GM19025 (cell line): ENCODE results near the gene TRIM71.
"Not testable (repeated sequence)": the region's sequence is repeated elsewhere in the genome, so short reads cannot be mapped to it uniquely, and the experiment has no call there.

Experiments used
- ATAC-seq: cut with Tn5 transposase; IDR thresholded peaks from one replicate; pipeline ENCODE4 v1.9.1; 2021; ENCODE audit warnings: mild to moderate bottlenecking, low read depth, moderate library complexity; ENCODE audit not compliant: unreplicated experiment

The TRIM71 gene

DNA sequence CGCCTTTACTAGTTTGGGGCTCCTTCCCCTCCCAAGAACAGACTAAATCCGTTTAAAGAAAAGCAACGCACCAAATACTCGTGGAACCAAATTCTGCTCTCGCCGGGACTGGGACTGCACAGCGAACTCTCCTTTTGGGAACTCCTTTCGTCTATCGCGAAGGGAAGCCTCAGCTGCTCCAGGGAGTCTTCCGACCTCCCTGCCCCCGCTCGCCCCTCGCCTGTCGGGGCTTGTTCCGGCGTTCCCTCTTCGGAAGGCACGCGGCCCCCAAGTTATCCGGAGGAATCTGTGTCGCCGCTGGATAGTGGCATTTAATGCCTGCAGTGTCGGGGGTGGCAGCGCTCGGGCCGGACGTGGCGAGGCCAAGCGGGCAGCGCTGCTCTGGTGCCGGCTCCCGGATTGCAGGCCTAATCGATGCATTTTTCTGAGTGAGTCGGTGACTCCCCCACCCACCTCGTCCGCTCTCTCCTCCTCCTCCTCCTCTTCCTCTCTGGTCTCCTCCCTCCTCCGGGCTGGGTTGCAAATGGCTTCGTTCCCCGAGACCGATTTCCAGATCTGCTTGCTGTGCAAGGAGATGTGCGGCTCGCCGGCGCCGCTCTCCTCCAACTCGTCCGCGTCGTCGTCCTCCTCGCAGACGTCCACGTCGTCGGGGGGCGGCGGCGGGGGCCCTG lies at the start of gene TRIM71:
TRIM71 (plus strand) TSS at position 440 of the 671 bp plus-strand sequence; CDS start at position 524, 84 bp downstream.
- ATAC-seq, result no peak

DNA sequence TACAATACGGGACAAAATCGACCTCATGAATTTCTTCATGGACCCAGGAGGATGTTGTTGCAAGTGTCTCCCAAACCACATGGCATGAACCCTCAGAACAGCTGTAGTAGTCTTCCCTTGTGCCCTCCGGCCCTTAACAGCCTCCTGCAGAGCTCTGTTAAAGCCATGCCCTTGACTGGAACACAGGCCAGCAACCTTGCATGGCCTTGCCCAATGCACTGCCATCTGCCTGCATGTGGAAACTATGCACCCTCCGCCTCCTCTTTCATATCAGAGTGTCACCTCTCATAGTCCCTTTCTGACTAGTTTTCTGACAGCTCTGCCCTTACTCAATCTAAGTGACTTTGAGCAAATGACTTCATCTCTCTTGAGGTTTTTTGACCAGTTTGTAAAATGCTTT lies 39.4 kb upstream of the TRIM71 start:
- no peak for ATAC-seq

DNA sequence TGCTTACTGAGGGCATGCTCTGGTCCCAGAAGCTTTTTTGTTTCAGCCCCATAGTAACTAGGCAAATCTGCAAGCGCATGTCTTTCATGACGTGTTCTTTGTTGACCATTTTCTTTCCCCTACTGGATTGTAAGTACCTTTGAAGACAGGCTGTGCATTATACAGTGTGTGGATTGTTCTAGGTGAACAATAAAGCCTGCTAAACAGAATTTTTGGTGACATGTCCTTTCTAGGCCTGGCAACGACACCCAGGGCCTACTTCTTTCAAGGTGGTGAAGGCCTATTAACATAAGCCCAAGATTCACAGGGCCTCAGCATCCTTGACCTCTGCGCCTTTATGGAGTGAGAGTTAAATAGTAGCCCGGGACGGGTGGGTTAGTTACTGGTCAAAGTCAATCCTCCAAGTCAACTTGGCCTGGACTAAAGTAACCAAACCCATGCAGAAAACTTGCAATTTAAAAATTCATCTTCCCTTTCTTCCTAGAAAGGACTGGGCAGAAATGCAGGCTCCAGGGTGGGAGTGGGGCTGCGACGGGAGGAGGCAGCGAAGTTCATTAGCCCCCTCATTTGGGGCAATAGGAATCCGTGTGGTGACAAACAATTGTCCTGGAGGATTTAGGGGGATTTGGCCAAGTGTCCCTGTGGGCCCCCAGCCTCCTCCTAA lies 37.6 kb upstream of the TRIM71 start:
- ATAC-seq, result no peak

DNA sequence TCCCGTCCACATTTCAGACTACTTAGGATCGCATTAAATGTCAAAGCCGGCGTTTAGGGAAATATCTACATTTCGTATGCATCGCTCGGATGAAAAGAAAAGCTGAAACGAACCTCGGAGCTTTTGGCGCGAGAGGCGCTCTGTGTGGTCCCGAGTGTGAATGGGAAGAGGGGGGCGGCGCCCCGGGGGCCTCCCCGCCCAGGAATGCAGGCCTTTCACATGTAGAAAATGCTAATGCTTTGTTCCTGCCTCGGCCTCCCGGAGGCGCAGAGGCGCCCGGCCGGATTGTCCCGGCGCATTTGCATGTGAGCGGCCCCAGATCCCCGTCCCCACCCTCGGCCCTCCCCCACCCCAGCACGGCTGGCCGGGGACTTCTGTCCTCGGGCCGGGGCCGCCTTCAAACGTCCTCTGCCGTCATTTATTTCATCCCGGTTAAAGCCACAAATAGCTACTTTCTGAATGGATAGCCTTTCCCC lies 37.0 kb upstream of the TRIM71 start:
- peak; percentile 22 for ATAC-seq

DNA sequence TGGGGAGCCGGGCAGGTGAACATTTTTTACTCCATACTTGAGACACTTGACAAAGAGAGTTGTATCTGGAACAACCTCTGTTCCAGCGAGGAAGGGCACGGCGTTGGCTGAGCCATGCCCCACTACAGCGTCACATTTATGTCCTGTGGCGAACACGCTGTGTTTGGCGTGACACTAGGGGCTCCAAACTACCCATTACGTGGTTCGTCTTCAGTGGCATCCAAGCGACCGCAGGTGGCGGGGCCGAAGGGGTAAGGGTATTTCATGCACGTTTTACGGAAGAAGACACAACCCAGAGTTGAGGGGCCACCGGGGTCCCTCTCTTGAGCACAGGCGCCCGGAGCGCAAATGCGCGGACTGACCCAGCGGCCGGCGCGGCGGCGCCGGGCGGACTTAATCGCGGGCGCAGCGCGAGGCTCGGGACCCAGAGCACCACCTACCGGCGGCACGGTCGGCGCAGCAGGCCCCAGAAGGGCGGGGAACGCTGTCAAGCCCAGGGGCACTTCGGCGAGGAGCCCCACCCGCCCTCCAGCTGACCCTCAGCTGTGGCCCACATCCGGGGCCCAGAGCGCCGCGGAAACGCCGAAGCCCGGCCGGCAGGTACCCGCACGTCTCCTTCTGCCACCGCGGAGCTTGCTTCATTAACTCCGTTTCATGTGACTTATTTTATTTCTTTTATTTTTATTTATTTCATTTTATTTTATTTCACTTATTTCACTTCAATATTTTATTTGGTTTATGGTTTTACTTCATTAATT lies 36.4 kb upstream of the TRIM71 start:
- ATAC-seq, result peak; percentile 93

DNA sequence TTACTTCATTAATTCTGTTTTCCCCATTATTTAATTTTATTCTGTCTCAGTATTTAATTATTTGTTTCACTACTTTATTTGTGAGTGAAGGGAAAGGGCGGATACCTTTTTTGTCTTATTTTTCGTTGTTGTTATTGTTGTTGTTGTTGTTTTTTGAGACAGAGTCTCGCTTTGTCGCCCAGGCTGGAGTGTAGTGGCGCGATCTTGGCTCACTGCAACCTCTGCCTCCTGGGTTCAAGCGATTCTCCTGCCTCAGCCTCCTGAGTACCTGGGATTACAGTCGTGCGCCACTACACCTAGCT lies 35.9 kb upstream of the TRIM71 start:
- ATAC-seq, result not testable (repeated sequence)

DNA sequence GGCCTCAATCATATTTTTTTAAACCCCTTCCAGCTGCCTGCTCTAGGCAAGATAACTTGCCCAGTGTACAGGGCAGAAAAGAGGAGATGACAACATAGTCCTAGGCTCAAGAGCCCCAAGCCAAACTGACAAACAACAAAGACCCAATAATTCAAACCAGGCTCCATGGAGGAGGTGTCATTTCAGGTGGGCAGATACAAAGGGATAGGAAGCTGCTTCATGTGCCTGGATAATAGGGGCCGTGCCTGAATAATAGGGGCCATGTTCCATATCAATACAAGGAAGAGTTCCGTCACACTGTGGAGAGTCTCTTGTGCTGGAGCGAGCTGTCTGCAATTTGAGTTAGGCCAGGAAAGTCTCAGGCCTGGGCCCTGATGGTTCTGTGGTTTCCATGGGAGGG lies 35.4 kb upstream of the TRIM71 start:
- no peak for ATAC-seq

DNA sequence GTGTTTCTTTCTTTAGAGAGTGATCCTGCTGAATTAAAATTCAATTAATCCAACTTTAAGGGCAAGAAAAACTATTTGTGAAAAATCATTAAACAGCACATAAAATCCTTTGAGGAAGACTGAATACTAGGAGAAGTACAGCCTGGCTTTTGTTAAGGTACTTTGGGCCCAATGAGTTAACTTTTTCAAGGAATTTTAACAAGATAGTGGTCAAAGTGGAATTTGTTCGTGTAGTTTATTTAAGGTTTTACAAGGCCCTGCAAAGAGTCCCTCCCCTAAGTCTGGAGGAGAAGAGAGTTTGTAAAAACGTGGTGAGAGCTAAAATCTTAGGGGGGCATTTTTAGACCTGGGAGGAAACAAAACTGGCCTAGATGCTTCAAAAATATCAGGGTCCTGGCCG lies 26.0 kb upstream of the TRIM71 start:
- ATAC-seq, result no peak

DNA sequence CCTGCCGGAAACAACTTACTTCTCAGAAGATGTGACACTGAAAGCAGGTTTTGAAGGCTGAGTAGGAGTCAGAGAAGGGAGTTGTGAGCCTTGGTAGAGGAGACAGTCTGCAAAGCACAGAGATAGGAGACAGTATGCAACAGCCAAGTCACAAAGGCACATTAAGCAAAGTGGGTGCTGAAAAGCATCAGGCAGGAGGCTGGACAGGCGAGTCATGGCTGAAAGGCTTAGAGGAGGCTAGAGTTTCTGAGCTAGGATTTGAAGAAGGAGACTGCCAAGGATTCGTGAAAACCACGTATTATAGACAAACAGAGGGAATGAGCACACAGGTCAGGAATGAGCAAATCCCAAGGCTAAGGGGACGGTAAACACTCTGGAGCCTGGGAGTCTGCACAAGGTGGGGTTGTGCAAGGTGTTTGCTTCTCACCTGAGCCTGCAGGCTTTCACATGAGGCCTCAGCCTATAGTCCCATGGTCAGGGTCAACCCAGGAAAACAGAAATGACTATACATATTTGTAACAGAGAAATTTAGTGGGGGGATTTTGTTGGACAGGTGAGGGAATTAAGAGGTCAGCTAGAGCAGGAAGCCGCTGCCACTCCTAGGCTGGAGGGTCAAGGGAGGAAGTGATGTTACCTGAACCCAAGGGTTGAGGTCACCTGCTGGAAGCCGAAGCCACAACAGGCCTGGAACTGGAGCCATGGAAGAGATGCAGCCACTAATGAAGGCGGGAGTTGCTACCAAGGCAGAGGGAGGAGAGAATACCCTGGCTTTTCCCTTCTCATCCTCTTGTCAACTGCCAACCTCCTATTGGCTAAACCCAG lies 23.1 kb upstream of the TRIM71 start:
- ATAC-seq, result no peak

DNA sequence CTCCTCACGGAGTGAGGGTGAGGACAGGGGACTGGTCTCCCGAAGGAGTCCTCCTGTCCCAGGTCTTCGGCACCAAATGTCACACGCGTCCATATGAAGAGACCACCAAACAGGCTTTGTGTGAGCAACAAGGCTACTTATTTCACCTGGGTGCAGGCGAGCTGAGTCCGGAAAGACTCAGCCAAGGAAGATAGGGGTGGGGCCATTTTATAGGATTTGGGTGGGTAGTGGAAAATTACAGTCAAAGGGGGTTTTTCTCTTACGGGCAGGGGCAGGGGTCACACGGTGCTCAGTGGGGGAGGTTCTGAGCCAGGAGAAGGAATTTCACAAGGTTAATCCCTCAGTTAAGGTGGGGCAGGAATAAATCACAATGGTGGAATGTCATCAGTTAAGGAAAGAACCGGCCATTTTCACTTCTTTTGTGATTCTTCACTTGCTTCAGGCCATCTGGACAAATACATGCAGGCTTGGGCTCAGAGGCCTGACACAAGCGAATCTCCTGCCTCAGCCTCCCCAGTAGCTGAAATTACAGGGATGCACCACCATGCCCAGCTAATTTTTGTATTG lies 21.3 kb upstream of the TRIM71 start:
- ATAC-seq, result not testable (repeated sequence)

DNA sequence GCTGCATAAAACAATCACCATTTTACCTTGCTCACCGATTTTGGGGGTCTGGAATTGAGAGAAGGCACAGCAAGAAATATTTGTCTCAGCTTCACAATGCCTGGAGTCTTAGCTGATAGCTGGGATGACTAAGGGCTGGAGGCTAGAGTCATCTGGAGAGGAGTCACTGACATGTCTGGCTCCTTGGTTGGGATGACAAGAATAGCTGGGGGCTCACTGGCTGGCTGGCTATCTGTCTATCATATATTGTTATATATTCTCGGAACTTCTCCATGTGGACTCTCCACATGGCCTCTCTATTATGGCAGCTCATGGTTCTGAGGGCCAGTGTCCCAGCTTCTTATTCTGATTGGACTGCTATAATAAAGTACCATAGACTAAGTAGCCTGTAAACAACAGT lies 20.0 kb upstream of the TRIM71 start:
- no peak for ATAC-seq

DNA sequence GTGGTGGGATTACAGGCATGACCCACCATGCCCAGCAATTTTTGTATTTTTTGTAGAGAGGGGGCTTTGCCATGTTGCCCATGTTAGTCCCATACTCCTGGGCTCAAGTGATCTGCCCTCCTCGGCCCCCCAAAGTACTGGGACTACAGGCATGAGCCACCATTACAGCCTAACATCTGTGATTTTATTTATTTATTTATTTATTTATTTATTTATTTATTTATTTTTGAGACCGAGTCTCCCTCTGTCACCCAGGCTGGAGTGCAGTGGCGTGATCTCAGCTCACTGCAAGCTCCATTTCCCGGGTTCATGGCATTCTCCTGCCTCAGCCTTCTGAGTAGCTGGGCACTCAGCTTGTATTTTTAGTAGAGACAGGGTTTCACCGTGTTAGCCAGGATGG lies 16.4 kb upstream of the TRIM71 start:
- not testable (repeated sequence) for ATAC-seq

DNA sequence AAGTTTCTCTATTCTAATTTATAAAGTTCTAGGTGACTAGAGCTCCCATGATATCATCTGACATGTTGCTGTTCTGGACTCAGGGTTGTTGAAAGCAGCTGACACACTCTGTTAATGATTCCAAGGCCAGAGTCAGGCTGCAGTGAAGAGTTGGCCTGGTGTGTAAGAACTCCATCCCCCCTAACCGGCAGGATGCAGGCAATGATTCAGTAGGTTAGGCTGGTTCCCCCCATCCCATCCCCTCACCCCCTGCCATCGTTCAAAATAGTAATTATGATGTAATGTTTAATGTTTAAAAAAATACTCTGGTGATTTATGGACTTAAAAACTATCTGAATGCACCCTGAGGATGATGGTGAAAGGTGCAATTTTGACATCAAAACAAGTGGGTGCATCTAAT lies 4.6 kb upstream of the TRIM71 start:
- ATAC-seq, result no peak

DNA sequence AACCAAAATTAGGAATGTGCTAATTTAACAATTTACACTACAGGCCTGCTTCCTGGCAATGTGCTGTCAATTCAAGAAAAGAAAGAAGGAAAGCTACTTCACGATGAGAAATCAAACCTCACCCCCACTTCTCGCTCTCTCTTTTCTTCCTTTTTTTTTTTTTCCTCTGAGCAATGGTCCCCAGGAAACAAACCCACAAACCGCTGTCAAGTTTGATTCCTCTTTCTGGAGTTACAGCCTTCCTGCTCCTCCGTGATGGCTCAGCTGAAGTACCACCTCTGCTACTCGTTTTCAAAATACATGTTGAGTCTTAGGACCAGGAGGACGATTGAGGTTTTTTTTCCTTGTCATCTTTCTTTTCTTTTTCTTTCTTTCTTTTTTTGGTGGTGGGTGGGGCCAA lies 3.4 kb upstream of the TRIM71 start:
- ATAC-seq, result no peak

DNA sequence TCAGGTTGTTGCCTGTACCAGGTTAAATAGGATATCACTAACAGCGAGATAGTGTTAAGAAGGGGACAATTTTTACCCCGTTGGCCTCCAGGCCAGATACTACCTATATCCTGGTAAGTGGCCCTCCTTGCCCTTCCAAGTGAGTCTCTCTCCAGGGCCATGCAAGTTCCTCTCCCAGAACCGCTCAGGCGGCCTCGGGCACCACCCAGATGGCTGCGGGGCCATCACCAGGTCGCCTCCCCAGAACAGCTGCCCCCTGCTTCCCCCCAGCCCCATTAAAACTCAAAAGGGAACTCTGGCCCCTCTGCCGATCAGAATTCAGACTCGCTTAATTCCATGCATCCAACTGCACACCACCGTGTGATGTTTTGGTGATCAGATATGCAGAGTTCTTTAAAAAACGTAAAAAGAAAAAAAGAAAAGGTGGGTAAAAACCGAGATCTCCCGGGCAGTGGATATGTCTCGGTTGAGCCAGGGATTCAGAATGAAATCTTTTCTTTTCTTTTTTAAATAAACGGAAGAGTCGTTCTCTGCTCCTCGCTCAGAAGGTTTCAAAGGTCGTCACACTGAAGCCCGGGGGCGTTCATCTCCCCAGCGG lies 1.9 kb upstream of the TRIM71 start:
- ATAC-seq, result no peak

DNA sequence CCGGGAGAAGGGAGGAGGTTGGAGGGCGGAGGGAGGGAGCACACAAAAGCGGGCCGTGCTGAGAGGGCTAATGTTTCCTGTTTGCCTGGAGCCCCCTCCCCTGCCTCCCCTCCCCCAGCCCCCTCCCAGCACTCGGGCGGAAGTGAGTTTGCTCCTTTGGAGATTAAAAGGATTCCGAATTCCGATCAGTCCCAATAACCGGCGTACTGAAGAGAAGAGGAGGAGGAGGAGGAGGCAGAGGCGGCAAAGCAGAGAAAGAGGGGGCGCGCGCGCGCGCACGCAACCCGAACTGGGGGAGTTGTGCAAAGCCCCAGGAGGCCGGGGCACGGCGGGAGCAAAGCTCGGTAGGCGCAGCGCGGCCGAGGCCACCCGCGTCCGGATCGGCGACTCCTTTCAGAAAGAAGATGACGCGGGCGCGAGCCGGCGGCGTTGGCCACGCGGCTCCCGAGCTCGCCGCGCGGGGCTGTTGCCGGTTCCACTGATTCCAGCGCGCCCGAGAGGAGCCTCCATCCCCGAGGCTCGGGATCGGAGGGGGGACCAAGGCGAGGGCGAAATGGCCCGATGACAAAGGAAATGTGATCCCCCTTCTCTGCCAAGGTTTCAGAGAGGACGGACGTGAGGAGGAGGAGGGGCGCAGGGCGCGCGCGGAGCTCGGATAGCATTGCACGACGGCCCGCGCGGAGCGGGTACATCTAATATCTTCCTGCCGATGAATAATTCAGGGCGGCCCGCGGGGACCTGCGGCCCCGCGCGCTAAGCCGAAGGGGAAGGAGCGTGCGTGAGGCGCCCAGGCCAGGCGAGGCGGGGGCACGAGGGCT lies 1.1 kb upstream of the TRIM71 start:
- no peak for ATAC-seq

DNA sequence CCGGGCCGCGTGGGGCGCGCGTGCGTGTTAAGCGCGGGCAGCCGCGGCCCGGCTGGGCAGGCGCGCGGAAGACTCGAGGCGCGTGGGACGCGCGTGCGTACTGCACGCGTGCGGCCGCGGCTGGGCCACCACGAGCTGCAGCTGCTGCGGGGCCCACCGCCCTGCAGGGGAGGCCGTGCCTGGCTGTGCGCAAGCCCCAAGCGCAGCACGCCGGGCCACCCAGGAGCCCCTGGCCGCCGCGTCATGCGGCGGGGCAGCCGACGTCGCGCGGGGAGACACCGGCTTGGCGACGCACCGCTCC lies 590 bp upstream of the TRIM71 start:
- ATAC-seq, result no peak

DNA sequence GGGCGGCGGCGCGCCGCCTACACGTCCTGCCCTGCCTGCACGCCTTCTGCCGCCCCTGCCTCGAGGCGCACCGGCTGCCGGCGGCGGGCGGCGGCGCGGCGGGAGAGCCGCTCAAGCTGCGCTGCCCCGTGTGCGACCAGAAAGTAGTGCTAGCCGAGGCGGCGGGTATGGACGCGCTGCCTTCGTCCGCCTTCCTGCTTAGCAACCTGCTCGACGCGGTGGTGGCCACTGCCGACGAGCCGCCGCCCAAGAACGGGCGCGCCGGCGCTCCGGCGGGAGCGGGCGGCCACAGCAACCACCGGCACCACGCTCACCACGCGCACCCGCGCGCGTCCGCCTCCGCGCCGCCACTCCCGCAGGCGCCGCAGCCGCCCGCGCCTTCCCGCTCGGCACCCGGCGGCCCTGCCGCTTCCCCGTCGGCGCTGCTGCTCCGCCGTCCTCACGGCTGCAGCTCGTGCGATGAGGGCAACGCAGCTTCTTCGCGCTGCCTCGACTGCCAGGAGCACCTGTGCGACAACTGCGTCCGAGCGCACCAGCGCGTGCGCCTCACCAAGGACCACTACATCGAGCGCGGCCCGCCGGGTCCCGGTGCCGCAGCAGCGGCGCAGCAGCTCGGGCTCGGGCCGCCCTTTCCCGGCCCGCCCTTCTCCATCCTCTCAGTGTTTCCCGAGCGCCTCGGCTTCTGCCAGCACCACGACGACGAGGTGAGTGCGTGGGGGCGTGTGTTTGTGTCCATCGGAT lies 602 bp downstream of the TRIM71 start:
- ATAC-seq, result no peak

DNA sequence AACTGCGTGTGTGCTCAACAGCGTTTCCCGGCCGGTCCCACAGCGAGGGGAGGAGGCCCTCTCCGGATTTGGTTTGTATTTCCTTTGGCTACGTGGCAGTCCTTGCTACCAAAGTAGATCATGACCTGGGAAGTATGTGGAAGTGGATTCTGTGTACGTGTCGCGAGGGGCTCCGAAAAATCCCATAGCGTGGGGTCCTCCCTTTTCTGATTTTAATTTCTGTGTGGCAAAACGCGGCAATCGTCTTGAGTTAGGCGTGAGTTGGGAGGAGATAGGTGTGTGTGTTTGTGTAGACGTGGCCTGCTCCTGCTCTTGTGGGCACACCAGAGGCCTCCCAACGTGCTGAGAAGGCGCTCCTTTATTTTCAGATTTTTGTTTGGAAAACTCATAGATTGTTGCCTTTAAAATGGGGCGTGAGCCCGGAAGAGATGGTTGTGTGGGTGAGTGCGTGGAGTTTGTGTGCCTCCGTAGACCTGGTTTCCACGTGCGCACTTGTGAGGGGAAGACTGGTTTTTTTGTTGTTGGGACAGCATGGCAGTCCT lies 1.2 kb downstream of the TRIM71 start:
- no peak for ATAC-seq
